ENCODE results near the gene TRIM38. TPM values are rescaled to one million over a fixed set of nuclear protein-coding genes. Genes with fewer than 3 reads are reported as not detected.

The TRIM38 gene
- total and polyA plus RNA-seq, 2 of the 13 experiments (the other 11 are each of a cell fraction or from before 2014, with no cell fraction given), result 2.5 to 3.1 TPM

DNA sequence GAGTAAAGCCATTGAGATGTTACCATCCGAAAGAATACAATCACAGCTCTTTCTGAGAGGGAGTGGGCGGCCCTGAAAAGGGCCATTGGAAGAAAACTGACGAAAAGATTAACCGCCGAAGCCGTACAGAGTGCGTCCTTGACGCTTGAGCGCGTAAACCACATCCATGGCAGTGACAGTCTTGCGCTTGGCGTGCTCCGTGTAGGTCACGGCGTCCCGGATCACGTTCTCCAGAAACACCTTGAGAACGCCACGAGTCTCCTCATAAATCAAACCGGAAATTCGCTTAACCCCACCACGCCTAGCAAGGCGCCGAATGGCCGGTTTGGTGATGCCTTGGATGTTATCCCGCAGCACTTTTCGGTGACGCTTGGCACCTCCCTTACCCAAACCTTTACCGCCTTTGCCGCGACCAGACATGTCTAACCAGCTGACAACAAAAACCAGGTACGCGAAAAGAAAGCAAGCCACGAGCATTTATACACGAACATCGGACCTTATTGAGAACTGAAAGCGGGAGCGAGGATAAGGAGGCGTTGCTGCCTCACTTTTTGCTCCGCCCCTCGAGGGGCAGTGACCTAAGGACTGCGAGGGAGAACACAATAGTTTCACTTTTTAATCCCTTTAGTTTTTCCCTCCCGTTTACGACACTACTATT is 64.4 kb downstream of the TRIM38 start (continued):
- TF ChIP-seq, protein P1, sequence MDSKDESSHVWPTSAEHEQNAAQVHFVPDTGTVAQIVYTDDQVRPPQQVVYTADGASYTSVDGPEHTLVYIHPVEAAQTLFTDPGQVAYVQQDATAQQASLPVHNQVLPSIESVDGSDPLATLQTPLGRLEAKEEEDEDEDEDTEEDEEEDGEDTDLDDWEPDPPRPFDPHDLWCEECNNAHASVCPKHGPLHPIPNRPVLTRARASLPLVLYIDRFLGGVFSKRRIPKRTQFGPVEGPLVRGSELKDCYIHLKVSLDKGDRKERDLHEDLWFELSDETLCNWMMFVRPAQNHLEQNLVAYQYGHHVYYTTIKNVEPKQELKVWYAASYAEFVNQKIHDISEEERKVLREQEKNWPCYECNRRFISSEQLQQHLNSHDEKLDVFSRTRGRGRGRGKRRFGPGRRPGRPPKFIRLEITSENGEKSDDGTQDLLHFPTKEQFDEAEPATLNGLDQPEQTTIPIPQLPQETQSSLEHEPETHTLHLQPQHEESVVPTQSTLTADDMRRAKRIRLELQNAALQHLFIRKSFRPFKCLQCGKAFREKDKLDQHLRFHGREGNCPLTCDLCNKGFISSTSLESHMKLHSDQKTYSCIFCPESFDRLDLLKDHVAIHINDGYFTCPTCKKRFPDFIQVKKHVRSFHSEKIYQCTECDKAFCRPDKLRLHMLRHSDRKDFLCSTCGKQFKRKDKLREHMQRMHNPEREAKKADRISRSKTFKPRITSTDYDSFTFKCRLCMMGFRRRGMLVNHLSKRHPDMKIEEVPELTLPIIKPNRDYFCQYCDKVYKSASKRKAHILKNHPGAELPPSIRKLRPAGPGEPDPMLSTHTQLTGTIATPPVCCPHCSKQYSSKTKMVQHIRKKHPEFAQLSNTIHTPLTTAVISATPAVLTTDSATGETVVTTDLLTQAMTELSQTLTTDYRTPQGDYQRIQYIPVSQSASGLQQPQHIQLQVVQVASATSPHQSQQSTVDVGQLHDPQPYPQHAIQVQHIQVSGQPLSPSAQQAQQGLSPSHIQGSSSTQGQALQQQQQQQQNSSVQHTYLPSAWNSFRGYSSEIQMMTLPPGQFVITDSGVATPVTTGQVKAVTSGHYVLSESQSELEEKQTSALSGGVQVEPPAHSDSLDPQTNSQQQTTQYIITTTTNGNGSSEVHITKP (CRISPR knock-in tag; IDR thresholded peaks at IDR 0.05; ENCODE audit: low read depth), result no peak
- TF ChIP-seq, protein P2, sequence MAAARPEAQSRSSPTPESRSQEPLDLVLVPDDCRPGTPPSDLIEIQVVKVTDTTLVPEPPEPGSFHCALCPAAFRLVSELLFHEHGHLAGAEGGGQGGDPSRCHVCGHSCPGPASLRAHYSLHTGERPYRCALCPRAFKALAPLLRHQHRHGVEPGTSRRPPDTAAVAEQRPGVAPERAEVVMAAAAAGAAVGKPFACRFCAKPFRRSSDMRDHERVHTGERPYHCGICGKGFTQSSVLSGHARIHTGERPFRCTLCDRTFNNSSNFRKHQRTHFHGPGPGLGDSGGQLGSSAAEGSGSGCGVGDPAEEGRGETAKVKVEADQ (CRISPR knock-in tag; IDR thresholded peaks at IDR 0.05; ENCODE audit: borderline replicate concordance), result peak; percentile 77; the same call in 1 of the 2 replicates
- no peak for TF ChIP-seq GTF3A (CRISPR knock-in tag; conservative IDR thresholded peaks at IDR 0.05)
- peak; percentile 80; the same call in 1 of the 2 replicates for TF ChIP-seq CBX5 (CRISPR knock-in tag; IDR thresholded peaks at IDR 0.05; ENCODE audit: borderline replicate concordance)
- no peak for TF ChIP-seq PCBP2 (optimal IDR thresholded peaks at IDR 0.05; ENCODE audit: low read depth, low read length, poor library complexity, severe bottlenecking)
- TF ChIP-seq PAWR (CRISPR knock-in tag; IDR thresholded peaks at IDR 0.05; ENCODE audit: borderline replicate concordance), result no peak
- TF ChIP-seq ZNF101 (CRISPR knock-in tag; IDR thresholded peaks at IDR 0.05; ENCODE audit: borderline replicate concordance, low read depth), result no peak
- no peak; the same call in 1 of the 2 replicates for TF ChIP-seq ZNF230 (CRISPR knock-in tag; IDR thresholded peaks at IDR 0.05)
- peak; percentile 56; the same call in 1 of the 2 replicates for TF ChIP-seq RARA (CRISPR knock-in tag; IDR thresholded peaks at IDR 0.05)
- TF ChIP-seq TBX2 (CRISPR knock-in tag; IDR thresholded peaks at IDR 0.05; ENCODE audit: borderline replicate concordance), result peak; percentile 88
- TF ChIP-seq NR2C2 (CRISPR knock-in tag; IDR thresholded peaks at IDR 0.05; ENCODE audit: borderline replicate concordance), result peak; percentile 57
- TF ChIP-seq FOSL2 (CRISPR knock-in tag; IDR thresholded peaks at IDR 0.05), result peak; percentile 74; the same call in 1 of the 2 replicates
- peak; percentile 53 for TF ChIP-seq KLF11 (CRISPR knock-in tag; IDR thresholded peaks at IDR 0.05)
- TF ChIP-seq, protein P3, sequence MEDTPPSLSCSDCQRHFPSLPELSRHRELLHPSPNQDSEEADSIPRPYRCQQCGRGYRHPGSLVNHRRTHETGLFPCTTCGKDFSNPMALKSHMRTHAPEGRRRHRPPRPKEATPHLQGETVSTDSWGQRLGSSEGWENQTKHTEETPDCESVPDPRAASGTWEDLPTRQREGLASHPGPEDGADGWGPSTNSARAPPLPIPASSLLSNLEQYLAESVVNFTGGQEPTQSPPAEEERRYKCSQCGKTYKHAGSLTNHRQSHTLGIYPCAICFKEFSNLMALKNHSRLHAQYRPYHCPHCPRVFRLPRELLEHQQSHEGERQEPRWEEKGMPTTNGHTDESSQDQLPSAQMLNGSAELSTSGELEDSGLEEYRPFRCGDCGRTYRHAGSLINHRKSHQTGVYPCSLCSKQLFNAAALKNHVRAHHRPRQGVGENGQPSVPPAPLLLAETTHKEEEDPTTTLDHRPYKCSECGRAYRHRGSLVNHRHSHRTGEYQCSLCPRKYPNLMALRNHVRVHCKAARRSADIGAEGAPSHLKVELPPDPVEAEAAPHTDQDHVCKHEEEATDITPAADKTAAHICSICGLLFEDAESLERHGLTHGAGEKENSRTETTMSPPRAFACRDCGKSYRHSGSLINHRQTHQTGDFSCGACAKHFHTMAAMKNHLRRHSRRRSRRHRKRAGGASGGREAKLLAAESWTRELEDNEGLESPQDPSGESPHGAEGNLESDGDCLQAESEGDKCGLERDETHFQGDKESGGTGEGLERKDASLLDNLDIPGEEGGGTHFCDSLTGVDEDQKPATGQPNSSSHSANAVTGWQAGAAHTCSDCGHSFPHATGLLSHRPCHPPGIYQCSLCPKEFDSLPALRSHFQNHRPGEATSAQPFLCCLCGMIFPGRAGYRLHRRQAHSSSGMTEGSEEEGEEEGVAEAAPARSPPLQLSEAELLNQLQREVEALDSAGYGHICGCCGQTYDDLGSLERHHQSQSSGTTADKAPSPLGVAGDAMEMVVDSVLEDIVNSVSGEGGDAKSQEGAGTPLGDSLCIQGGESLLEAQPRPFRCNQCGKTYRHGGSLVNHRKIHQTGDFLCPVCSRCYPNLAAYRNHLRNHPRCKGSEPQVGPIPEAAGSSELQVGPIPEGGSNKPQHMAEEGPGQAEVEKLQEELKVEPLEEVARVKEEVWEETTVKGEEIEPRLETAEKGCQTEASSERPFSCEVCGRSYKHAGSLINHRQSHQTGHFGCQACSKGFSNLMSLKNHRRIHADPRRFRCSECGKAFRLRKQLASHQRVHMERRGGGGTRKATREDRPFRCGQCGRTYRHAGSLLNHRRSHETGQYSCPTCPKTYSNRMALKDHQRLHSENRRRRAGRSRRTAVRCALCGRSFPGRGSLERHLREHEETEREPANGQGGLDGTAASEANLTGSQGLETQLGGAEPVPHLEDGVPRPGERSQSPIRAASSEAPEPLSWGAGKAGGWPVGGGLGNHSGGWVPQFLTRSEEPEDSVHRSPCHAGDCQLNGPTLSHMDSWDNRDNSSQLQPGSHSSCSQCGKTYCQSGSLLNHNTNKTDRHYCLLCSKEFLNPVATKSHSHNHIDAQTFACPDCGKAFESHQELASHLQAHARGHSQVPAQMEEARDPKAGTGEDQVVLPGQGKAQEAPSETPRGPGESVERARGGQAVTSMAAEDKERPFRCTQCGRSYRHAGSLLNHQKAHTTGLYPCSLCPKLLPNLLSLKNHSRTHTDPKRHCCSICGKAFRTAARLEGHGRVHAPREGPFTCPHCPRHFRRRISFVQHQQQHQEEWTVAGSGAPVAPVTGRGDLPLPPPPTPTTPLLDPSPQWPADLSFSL (CRISPR knock-in tag; IDR thresholded peaks at IDR 0.05), result peak; percentile 35; the same call in 1 of the 2 replicates
- TF ChIP-seq NFATC3 (CRISPR knock-in tag; IDR thresholded peaks at IDR 0.05), result peak; percentile 99
- no peak for TF ChIP-seq RFX3 (CRISPR knock-in tag; IDR thresholded peaks at IDR 0.05)
- TF ChIP-seq YEATS2 (CRISPR knock-in tag; IDR thresholded peaks at IDR 0.05; ENCODE audit: borderline replicate concordance), result peak; percentile 94; the same call in 1 of the 2 replicates
- TF ChIP-seq NRL (CRISPR knock-in tag; IDR thresholded peaks at IDR 0.05; ENCODE audit: borderline replicate concordance), result peak; percentile 90; the same call in 1 of the 2 replicates
